HepG2 (cell line): ENCODE data around the gene INF2.

Experiments
- AGO1 ChIP-seq: fragments of 200-400 bp; formaldehyde crosslinking; IDR thresholded peaks from 2 replicates; pipeline ENCODE4 v1.6.1; 2017; ENCODE audit warnings: mild to moderate bottlenecking, low read depth, low read length, moderate library complexity; ENCODE audit not compliant: poor library complexity, severe bottlenecking
- BRD4 ChIP-seq: sonication (generic); formaldehyde crosslinking; IDR thresholded peaks from 2 replicates; pipeline ENCODE4 v1.4.0; 2020; ENCODE audit warnings: missing genetic modification reagents
- EP300 ChIP-seq, 3 experiments: sonication (generic) in 1 of 3; formaldehyde crosslinking in 1 of 3; IDR thresholded peaks; 2 replicates each; pipeline versions ENCODE4 v1.5.1 to v1.6.1; 2011 to 2020; ENCODE audit warnings: low read depth in 2 of 3, low read length in 2 of 3, borderline replicate concordance in 1 of 3, improper control_type of control experiment in 1 of 3, mild to moderate bottlenecking in 1 of 3, missing genetic modification reagents in 1 of 3, moderate library complexity in 1 of 3
- MED1 ChIP-seq: sonication (generic); formaldehyde crosslinking; IDR thresholded peaks from 2 replicates; pipeline ENCODE4 v1.4.0; 2020; ENCODE audit warnings: missing genetic modification reagents
- MXI1 ChIP-seq: IDR thresholded peaks from 3 replicates; pipeline ENCODE4 v1.6.1; 2012; ENCODE audit warnings: low read depth, low read length, inconsistent platforms, borderline replicate concordance
- POLR2AphosphoS5 ChIP-seq: IDR thresholded peaks from 2 replicates; pipeline ENCODE4 v1.6.1; 2012; ENCODE audit warnings: low read depth, low read length
- ZNF230 ChIP-seq: sonication (generic); formaldehyde crosslinking; IDR thresholded peaks from 2 replicates; pipeline ENCODE4 v1.4.0; 2020; ENCODE audit warnings: mild to moderate bottlenecking, missing genetic modification reagents
- ZNF883 ChIP-seq: sonication (generic); formaldehyde crosslinking; IDR thresholded peaks from 2 replicates; pipeline ENCODE4 v1.5.1; 2020; ENCODE audit warnings: mild to moderate bottlenecking, missing genetic modification reagents; ENCODE audit errors: not compliant biosample characterization
- TF ChIP-seq, protein P1 (sequence below): sonication (generic); formaldehyde crosslinking; IDR thresholded peaks from 2 replicates; pipeline ENCODE4 v1.9.0; 2022; ENCODE audit warnings: low read depth, missing genetic modification reagents
- TF ChIP-seq, protein P2 (sequence below): sonication (generic); formaldehyde crosslinking; IDR thresholded peaks from 2 replicates; pipeline ENCODE4 v1.5.0; 2020; ENCODE audit warnings: missing genetic modification reagents
- TF ChIP-seq, protein P3 (sequence below): sonication (generic); formaldehyde crosslinking; IDR thresholded peaks from 2 replicates; pipeline ENCODE4 v1.4.0; 2020; ENCODE audit warnings: missing genetic modification reagents
- TF ChIP-seq, protein P4 (sequence below), 2 experiments: sonication (generic) in 1 of 2; formaldehyde crosslinking in 1 of 2; IDR thresholded peaks; 2 replicates each; pipeline versions ENCODE4 v1.5.1 to v1.6.1; 2011 to 2020; ENCODE audit warnings: borderline replicate concordance in 1 of 2, low read depth in 1 of 2, low read length in 1 of 2, mild to moderate bottlenecking in 1 of 2, missing genetic modification reagents in 1 of 2, moderate library complexity in 1 of 2
- TF ChIP-seq, protein P5 (sequence below): sonication (generic); formaldehyde crosslinking; IDR thresholded peaks from 2 replicates; pipeline ENCODE4 v1.5.0; 2020; ENCODE audit warnings: mild to moderate bottlenecking, missing genetic modification reagents, moderate library complexity
- TF ChIP-seq, protein P6 (sequence below), 2 experiments: IDR thresholded peaks; 2 replicates each; pipeline ENCODE4 v1.6.1; 2011 to 2012; ENCODE audit warnings: low read length in 2 of 2, borderline replicate concordance in 1 of 2, low read depth in 1 of 2, mild to moderate bottlenecking in 1 of 2, moderate library complexity in 1 of 2

DNA sequence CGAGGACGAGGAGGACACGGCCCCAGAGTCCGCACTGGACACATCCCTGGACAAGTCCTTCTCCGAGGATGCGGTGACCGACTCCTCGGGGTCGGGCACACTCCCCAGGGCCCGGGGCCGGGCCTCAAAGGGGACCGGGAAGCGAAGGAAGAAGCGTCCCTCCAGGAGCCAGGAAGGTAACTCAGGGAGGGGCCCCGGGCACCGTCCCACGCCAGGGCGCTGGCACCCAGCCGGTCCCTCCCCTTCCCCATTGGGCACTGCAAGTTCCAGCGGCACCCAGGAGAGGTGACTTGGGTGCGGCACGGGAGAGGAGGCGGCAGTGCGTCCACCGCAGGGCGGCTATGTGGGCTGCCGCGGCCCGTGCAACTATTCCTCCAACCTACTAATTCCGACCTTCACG is 25.3 kb downstream of the INF2 start:
- TF ChIP-seq, protein P1, sequence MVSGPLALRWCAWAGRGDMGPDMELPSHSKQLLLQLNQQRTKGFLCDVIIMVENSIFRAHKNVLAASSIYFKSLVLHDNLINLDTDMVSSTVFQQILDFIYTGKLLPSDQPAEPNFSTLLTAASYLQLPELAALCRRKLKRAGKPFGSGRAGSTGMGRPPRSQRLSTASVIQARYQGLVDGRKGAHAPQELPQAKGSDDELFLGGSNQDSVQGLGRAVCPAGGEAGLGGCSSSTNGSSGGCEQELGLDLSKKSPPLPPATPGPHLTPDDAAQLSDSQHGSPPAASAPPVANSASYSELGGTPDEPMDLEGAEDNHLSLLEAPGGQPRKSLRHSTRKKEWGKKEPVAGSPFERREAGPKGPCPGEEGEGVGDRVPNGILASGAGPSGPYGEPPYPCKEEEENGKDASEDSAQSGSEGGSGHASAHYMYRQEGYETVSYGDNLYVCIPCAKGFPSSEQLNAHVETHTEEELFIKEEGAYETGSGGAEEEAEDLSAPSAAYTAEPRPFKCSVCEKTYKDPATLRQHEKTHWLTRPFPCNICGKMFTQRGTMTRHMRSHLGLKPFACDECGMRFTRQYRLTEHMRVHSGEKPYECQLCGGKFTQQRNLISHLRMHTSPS (CRISPR knock-in tag): no peak
- no peak for TF ChIP-seq AGO1
- TF ChIP-seq, protein P2, sequence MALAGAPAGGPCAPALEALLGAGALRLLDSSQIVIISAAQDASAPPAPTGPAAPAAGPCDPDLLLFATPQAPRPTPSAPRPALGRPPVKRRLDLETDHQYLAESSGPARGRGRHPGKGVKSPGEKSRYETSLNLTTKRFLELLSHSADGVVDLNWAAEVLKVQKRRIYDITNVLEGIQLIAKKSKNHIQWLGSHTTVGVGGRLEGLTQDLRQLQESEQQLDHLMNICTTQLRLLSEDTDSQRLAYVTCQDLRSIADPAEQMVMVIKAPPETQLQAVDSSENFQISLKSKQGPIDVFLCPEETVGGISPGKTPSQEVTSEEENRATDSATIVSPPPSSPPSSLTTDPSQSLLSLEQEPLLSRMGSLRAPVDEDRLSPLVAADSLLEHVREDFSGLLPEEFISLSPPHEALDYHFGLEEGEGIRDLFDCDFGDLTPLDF (CRISPR knock-in tag): no peak
- TF ChIP-seq ZNF883 (CRISPR knock-in tag): no peak
- TF ChIP-seq MXI1: no peak
- TF ChIP-seq, protein P3, sequence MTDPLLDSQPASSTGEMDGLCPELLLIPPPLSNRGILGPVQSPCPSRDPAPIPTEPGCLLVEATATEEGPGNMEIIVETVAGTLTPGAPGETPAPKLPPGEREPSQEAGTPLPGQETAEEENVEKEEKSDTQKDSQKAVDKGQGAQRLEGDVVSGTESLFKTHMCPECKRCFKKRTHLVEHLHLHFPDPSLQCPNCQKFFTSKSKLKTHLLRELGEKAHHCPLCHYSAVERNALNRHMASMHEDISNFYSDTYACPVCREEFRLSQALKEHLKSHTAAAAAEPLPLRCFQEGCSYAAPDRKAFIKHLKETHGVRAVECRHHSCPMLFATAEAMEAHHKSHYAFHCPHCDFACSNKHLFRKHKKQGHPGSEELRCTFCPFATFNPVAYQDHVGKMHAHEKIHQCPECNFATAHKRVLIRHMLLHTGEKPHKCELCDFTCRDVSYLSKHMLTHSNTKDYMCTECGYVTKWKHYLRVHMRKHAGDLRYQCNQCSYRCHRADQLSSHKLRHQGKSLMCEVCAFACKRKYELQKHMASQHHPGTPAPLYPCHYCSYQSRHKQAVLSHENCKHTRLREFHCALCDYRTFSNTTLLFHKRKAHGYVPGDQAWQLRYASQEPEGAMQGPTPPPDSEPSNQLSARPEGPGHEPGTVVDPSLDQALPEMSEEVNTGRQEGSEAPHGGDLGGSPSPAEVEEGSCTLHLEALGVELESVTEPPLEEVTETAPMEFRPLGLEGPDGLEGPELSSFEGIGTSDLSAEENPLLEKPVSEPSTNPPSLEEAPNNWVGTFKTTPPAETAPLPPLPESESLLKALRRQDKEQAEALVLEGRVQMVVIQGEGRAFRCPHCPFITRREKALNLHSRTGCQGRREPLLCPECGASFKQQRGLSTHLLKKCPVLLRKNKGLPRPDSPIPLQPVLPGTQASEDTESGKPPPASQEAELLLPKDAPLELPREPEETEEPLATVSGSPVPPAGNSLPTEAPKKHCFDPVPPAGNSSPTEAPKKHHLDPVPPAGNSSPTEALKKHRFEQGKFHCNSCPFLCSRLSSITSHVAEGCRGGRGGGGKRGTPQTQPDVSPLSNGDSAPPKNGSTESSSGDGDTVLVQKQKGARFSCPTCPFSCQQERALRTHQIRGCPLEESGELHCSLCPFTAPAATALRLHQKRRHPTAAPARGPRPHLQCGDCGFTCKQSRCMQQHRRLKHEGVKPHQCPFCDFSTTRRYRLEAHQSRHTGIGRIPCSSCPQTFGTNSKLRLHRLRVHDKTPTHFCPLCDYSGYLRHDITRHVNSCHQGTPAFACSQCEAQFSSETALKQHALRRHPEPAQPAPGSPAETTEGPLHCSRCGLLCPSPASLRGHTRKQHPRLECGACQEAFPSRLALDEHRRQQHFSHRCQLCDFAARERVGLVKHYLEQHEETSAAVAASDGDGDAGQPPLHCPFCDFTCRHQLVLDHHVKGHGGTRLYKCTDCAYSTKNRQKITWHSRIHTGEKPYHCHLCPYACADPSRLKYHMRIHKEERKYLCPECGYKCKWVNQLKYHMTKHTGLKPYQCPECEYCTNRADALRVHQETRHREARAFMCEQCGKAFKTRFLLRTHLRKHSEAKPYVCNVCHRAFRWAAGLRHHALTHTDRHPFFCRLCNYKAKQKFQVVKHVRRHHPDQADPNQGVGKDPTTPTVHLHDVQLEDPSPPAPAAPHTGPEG (CRISPR knock-in tag): no peak
- TF ChIP-seq, protein P4, sequence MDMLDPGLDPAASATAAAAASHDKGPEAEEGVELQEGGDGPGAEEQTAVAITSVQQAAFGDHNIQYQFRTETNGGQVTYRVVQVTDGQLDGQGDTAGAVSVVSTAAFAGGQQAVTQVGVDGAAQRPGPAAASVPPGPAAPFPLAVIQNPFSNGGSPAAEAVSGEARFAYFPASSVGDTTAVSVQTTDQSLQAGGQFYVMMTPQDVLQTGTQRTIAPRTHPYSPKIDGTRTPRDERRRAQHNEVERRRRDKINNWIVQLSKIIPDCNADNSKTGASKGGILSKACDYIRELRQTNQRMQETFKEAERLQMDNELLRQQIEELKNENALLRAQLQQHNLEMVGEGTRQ (IDR thresholded peaks at IDR 0.05; ENCODE audit: low read depth, low read length): no peak
- TF ChIP-seq, protein P4 (CRISPR knock-in tag; IDR thresholded peaks at IDR 0.05; ENCODE audit: borderline replicate concordance): no peak
- TF ChIP-seq, protein P5, sequence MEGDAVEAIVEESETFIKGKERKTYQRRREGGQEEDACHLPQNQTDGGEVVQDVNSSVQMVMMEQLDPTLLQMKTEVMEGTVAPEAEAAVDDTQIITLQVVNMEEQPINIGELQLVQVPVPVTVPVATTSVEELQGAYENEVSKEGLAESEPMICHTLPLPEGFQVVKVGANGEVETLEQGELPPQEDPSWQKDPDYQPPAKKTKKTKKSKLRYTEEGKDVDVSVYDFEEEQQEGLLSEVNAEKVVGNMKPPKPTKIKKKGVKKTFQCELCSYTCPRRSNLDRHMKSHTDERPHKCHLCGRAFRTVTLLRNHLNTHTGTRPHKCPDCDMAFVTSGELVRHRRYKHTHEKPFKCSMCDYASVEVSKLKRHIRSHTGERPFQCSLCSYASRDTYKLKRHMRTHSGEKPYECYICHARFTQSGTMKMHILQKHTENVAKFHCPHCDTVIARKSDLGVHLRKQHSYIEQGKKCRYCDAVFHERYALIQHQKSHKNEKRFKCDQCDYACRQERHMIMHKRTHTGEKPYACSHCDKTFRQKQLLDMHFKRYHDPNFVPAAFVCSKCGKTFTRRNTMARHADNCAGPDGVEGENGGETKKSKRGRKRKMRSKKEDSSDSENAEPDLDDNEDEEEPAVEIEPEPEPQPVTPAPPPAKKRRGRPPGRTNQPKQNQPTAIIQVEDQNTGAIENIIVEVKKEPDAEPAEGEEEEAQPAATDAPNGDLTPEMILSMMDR (CRISPR knock-in tag): no peak
- TF ChIP-seq EP300 (IDR thresholded peaks at IDR 0.05; ENCODE audit: low read depth in 2 of 2, low read length in 2 of 2): no peak
- TF ChIP-seq EP300 (CRISPR knock-in tag; IDR thresholded peaks at IDR 0.05; ENCODE audit: borderline replicate concordance): no peak
- TF ChIP-seq MED1: no peak
- TF ChIP-seq BRD4 (CRISPR knock-in tag): no peak
- TF ChIP-seq ZNF230 (CRISPR knock-in tag): no peak
- no peak for TF ChIP-seq POLR2AphosphoS5
- TF ChIP-seq, protein P6, sequence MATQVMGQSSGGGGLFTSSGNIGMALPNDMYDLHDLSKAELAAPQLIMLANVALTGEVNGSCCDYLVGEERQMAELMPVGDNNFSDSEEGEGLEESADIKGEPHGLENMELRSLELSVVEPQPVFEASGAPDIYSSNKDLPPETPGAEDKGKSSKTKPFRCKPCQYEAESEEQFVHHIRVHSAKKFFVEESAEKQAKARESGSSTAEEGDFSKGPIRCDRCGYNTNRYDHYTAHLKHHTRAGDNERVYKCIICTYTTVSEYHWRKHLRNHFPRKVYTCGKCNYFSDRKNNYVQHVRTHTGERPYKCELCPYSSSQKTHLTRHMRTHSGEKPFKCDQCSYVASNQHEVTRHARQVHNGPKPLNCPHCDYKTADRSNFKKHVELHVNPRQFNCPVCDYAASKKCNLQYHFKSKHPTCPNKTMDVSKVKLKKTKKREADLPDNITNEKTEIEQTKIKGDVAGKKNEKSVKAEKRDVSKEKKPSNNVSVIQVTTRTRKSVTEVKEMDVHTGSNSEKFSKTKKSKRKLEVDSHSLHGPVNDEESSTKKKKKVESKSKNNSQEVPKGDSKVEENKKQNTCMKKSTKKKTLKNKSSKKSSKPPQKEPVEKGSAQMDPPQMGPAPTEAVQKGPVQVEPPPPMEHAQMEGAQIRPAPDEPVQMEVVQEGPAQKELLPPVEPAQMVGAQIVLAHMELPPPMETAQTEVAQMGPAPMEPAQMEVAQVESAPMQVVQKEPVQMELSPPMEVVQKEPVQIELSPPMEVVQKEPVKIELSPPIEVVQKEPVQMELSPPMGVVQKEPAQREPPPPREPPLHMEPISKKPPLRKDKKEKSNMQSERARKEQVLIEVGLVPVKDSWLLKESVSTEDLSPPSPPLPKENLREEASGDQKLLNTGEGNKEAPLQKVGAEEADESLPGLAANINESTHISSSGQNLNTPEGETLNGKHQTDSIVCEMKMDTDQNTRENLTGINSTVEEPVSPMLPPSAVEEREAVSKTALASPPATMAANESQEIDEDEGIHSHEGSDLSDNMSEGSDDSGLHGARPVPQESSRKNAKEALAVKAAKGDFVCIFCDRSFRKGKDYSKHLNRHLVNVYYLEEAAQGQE (IDR thresholded peaks at IDR 0.05; ENCODE audit: borderline replicate concordance in 1 of 2, low read depth in 1 of 2, low read length in 2 of 2): no peak
